ENCODE results near the gene CSF3R.
"Not testable (repeated sequence)": the region's sequence is repeated elsewhere in the genome, so short reads cannot be mapped to it uniquely, and the experiment has no call there.

The CSF3R gene

DNA sequence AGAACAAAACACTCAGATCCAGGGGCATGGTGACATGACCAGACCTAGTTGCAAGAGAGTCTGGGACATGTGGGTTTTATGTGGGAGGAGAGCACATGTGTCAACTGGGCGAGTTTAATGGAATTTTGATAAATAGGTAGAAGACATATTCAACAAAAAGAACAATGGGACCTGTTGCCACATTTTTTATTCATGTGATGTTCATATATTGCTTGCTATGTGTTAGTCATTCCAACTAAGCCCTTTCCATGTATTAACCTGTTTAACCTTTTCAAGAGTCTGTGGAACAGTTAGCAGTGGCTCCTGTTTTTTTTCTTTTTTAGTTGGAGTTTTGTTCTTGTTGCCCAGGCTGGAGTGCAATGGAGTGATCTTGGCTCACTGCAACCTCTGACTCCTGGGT lies 30.1 kb upstream of the CSF3R start:
- no peak for DNase-seq (ENCODE audit: low spot score)

DNA sequence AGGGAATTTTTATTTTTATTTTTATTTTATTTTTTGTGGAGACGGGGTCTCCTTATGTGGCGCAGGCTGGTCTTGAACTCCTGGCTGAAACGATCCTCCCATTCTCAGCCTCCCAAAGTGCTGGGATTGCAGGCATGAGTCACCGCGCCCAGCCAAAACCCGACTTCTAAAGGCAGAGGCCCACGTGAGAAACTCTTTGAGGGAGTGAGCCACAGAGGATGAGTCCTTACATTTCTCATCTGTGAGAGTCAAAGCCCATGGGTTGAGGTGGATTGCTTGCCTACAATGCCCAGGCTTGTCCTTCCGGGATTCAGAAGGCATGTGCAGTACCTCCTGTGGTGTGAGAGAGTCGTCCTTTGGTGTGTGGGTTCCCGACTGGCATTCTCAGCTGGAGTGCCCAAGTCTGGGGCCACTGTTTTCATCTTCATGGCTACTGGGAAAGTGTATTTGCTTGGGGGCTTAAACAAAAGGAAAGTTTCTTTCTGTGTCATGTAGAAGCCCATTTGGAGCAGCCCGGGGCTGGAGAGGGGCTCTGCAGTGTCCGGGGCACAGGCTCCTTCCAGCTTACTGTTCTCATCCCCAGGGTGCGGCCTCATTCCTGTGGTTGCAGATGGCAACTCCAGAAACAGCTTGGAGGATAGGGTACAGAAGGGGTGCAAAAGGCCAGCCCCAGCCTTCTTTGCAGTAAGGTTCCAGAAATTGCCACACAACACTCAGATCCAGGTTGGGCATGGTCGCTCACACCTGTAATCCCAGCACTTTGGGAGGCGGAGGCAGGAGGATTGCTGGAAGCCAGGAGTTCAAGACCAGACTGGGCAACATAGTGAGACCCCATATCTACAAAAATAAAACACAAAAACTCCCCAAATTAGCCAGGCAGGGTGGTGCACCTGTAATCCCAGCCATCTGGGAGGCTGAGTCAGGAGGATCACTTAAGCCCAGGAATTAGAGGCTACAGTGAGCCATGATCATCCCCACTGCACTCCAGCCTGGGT lies 29.4 kb upstream of the CSF3R start:
- DNase-seq (ENCODE audit: low spot score) = no peak

DNA sequence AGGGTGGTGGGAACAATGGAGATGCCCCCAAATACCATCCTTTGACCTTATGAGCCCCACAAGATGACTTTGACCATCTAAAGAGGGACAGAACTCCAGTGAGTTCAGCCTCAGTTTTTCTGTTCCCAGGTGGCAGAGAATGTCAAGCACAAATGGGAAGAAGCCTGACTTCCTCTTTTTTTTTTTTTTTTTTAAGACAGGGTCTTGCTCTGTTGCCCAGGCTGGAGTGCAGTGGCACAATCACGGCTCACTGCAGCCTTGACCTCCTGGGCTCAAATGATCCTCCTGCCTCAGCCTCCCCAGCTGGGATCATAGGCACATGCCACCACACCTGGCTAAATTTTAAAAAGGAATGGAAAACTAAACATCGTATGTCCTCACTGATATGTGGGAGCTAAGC lies 28.5 kb upstream of the CSF3R start:
- not testable (repeated sequence) for DNase-seq (ENCODE audit: low spot score)

DNA sequence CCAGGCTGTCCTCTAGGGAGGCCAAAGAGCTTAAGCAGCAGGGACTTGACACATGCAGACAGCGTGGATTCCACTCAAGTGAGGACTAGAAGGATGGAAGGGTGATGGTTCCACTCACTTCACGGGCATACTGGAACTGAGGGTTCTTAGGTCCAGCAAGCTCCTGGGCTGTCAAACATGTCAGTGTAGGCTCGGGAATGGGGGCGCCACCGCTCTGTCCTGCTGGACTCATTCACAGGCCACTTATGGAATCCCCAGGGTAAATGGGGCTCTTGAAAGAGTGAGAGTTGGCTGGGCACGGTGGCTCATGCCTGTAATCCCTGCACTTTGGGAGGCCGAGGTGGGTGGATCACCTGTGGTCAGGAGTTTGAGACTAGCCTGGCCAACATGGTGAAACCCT lies 27.7 kb upstream of the CSF3R start:
- DNase-seq (ENCODE audit: low spot score) = no peak

DNA sequence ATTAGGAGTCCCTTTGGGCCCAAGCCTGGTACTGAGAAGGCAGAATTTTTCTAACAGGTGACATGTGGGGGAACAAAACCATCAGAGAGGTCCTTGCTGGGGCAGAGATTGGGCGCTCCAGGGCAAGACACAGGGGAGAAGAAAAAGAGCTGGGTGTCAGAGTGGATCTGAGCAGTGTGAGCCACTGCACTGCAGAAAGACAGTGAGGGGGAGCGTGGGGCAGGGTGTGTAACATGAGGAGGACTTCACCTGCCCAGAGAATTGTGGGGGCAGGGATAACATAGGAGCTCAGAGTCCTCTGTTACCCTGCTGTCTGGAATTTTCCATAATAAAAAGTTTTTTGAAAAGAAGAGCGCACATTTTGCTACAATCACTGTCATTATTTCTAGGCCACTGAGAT lies 25.5 kb upstream of the CSF3R start:
- no peak for DNase-seq (ENCODE audit: low spot score)

DNA sequence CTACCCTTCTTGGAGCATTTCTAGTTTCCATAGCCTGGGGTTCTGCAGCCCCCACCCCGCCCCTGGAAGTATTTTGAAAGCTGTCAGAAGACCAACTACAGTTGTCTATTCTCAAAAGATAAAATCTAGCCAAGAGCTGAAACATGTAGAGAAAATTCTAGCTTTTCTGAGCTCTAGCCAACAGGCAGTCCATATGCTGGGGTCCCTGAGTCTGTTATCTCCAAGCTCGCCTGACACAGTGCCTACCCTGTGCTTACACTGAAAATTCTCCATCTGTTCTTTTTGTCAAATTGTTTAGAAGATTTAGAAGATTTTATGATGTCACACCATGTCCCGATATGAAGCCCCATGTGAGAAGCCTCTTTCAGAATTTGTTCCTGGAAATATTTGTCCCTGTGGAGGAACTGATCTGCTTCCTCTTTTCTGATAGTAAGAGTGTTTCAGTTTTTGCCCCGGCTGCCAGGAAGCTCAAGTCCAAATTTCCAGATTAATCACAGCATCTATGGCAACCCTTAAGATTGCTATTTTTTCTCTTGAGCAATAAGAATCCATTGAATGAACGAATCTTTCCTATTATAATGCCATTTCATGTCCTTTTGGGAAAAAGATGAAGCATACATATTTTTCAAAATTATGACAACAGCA lies 23.7 kb upstream of the CSF3R start:
- no peak for DNase-seq (ENCODE audit: low spot score)

GRCh38 chr1:36503733-36504132 lies 21.0 kb upstream of the CSF3R start:
- DNase-seq (ENCODE audit: low spot score) = no peak

DNA sequence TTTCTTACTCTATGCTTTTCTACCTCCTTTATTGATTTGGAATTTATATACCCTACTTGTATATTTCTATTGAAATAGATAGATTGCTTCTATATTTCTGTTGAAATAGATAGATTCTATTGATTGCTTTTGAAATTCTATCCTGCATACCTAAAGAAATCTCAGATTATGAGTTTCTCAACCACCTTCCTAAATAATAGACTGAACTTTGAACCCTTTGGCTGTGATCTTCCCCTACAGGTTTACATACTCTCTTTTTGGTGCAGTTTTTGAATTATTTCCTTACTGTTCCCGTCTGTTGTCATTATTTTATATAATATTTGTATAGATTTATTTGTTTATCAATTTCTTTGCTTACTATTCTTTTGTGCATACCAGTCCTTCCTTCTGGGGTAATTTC lies 20.4 kb upstream of the CSF3R start:
- DNase-seq (ENCODE audit: low spot score) = no peak

DNA sequence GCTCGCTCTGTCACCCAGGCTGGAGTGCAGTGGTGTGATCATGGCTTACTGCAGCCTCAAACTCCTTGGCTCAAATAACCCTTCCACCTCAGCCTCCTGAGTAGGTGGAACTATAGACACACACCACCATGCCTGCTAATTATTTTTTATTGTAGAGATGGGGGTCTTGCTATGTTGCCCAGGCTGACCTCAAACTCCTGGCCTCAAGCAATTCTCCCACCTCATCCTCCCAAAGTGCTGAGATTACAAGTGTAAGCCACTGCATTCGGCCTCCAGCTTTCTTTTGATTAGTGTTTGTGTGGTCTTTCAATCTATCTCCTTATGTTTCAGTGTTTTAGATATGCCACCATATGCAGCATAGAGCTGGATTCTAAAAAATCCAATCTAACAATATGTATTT lies 19.9 kb upstream of the CSF3R start:
- DNase-seq (ENCODE audit: low spot score) = no peak

GRCh38 chr1:36501911-36502310 lies 19.2 kb upstream of the CSF3R start:
- DNase-seq (ENCODE audit: low spot score) = not testable (repeated sequence)

DNA sequence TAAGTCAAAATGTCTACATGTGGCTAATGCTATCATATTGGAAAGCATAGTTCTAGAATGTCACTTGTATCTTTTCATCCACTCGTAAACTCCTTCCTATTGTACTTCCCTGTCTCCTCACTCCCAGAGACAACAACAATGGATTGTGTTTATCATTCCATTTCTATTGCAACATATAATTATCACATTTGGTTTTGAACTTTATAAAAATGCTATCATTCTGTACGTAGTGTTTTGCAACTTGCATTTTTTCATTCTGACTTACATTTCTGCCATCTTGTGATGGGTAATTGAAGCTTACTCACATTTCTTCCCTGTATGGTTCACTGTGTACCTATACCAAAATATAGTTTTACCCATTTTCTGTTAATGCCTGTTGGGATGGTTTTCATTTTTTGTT lies 14.5 kb upstream of the CSF3R start:
- no peak for DNase-seq (ENCODE audit: low spot score)

DNA sequence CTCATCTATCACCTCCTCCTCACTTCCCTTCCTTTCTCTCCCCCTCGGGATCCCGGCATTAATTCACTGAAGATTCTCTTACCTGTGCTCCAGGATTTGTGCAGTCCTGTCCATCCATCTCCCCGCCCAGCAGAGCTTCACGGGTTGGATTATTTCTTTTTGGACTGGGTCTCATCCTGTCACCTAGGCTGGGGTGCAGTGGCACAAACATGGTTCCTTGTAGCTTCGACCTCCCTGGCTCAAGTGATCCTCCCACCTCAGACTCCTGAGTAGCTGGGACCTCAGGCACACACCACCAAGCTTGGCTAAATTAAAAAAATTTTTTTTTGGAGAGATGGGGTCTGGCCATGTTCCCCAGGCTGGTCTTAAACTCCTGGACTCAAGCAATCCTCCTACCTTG lies 12.3 kb upstream of the CSF3R start:
- DNase-seq (ENCODE audit: low spot score) = no peak

GRCh38 chr1:36493524-36493923 lies 10.8 kb upstream of the CSF3R start:
- no peak for DNase-seq (ENCODE audit: low spot score)

- DNase-seq (ENCODE audit: low spot score) = no peak
These were observed 9.8 kb upstream of the CSF3R start for GRCh38 chr1:36492491-36492890.

GRCh38 chr1:36489258-36490051 lies 6.7 kb upstream of the CSF3R start:
- not testable (repeated sequence) for DNase-seq (ENCODE audit: low spot score)

GRCh38 chr1:36487906-36488305 lies 5.2 kb upstream of the CSF3R start:
- DNase-seq (ENCODE audit: low spot score) = no peak

DNA sequence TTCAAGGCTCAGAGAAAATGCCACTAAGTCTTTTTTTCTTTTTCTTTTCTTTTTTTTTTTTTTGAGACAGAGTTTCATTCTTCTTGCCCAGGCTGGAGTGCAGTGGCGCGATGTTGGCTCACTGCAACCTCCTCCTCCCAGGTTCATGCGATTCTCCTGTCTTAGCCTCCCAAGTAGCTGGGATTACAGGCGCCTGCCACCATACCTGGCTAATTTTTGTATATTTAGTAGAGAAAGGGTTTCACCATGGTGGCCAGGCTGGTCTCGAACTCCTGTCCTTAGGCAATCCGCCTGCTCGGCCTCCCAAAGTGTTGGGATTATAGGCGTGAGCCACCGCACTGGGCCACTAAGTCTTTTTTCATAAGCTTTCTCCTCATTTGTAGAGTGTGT lies 4.6 kb upstream of the CSF3R start:
- not testable (repeated sequence) for DNase-seq (ENCODE audit: low spot score)

- DNase-seq (ENCODE audit: low spot score) = no peak
These were observed 4.0 kb upstream of the CSF3R start for GRCh38 chr1:36486439-36487335.

GRCh38 chr1:36486093-36486438 lies 3.4 kb upstream of the CSF3R start:
- DNase-seq (ENCODE audit: low spot score) = no peak

DNA sequence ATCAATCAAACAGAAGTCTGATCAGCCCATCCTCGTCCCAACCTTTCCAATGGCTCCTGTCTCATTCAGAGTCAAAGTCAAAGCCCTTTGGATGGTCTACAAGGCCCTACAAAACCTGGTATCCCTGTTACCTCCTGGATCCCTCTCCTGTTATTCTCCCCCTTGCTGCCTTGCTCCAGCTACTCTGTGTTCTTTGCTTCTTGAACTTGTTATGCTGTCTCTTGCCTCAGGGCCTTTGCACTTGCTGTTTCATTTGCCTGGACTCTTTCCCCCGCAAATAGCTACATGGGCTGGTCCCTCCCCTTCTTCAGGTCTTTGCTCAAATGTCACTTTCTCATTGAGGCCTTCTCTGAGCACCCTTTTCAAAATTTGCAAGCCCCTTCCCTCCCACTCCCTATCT lies 1.4 kb upstream of the CSF3R start:
- DNase-seq (ENCODE audit: low spot score) = no peak

Measured in activated CD4-positive, alpha-beta T cell treated with anti-CD3 and anti-CD28 coated beads, Interleukin-2, Interleukin-4, amounts not matched to agents 100 ng/mL and 50 ng/mL, durations not matched to agents 16 hours and 8 hours (primary cell).